Measurements from ENCODE around the gene KLHDC8B.
"Not testable (repeated sequence)": the region's sequence is repeated elsewhere in the genome, so short reads cannot be mapped to it uniquely, and the experiment has no call there.

DNA sequence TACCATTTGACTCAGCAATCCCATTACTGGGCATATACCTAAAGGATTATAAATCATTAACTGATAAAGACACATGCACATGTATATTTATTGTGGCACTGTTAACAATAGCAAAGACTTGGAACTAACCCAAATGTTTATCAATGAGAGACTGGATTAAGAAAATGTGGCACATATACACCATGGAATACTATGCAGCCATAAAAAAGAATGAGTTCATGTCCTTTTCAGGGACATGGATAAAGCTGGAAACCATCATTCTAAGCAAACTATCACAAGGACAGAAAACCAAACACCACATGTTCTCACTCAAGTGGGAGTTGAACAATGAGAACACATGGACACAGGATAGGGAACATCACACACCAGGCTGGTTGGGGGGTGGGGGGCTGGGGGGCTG, 45.7 kb downstream of the KLHDC8B start:
- TF ChIP-seq, protein P1, sequence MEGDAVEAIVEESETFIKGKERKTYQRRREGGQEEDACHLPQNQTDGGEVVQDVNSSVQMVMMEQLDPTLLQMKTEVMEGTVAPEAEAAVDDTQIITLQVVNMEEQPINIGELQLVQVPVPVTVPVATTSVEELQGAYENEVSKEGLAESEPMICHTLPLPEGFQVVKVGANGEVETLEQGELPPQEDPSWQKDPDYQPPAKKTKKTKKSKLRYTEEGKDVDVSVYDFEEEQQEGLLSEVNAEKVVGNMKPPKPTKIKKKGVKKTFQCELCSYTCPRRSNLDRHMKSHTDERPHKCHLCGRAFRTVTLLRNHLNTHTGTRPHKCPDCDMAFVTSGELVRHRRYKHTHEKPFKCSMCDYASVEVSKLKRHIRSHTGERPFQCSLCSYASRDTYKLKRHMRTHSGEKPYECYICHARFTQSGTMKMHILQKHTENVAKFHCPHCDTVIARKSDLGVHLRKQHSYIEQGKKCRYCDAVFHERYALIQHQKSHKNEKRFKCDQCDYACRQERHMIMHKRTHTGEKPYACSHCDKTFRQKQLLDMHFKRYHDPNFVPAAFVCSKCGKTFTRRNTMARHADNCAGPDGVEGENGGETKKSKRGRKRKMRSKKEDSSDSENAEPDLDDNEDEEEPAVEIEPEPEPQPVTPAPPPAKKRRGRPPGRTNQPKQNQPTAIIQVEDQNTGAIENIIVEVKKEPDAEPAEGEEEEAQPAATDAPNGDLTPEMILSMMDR (IDR thresholded peaks at IDR 0.05 in 2 of 3, conservative IDR thresholded peaks at IDR 0.05 in 1 of 3; ENCODE audit: insufficient read depth in 2 of 3, low read depth in 1 of 3, low read length in 3 of 3): not testable (repeated sequence)
- not testable (repeated sequence) for TF ChIP-seq HNRNPUL1 (IDR thresholded peaks at IDR 0.05; ENCODE audit: low read length); FOXM1 (IDR thresholded peaks at IDR 0.05; ENCODE audit: low read depth); FOXM1 (CRISPR knock-in tag; IDR thresholded peaks at IDR 0.05; ENCODE audit: low read depth); SP1 (CRISPR knock-in tag; IDR thresholded peaks at IDR 0.05); MYBL2 (IDR thresholded peaks at IDR 0.05; ENCODE audit: low read depth); MYBL2 (CRISPR knock-in tag; IDR thresholded peaks at IDR 0.05; ENCODE audit: borderline replicate concordance); POLR2AphosphoS5 (IDR thresholded peaks at IDR 0.05; ENCODE audit: control insufficient read depth, insufficient read depth, low read depth, low read length); PHTF2 (CRISPR knock-in tag; IDR thresholded peaks at IDR 0.05); FOS (IDR thresholded peaks at IDR 0.05; ENCODE audit: extremely low read depth, insufficient read length); ZNF143 (CRISPR knock-in tag; IDR thresholded peaks at IDR 0.05); NEUROD1 (IDR thresholded peaks at IDR 0.05; ENCODE audit: borderline replicate concordance, low read depth, low read length, partially characterized antibody); ZNF830 (CRISPR knock-in tag; IDR thresholded peaks at IDR 0.05); KAT7 (CRISPR knock-in tag; IDR thresholded peaks at IDR 0.05; ENCODE audit: borderline replicate concordance); SPI1 (IDR thresholded peaks at IDR 0.05; ENCODE audit: borderline replicate concordance, low read depth, low read length); PCBP1 (IDR thresholded peaks at IDR 0.05; ENCODE audit: low read depth, low read length, poor library complexity, severe bottlenecking)

Data from K562 (cell line).